ENCODE data around the gene UMODL1.

The UMODL1 gene

DNA sequence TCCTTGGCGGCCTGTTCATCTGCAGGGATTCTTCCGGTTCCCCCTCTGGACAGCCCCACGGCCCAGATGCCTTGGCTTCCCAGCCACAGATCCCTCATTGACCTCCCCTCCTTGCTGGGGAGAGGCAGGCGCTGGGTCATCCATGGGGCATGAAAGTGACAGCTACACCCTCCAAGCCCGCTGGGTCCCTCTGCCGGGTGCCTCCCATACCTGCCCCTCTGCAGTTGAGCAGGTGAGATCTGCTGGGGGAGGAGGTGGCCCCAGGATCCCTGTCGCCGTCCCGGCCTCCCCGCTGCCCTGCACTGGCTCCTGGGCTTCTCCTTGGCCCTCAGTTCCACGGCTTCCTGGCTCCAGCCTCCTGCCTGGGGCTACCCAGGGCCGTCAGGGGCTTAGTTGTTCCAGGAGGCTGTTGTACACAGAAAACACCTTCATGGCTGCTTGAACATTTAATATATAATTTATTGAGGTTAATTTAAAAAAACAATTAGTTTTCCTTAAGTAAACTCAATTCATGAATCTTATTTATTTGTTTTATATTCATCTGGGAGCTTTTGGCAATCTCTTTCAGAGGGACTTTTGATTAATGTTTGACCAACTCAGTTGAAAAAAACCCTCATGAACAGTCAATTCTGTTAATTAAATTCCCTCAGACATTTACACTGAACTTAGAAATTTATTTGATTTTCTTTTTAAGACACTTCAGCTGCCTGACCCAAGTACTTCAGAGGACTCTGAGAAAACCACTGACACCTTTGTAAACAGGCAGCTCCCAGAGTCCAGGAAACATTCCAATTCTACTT is 80.2 kb downstream of the UMODL1 start:
- no peak overlapping the region for H3K9ac ChIP-seq
- H2AFZ ChIP-seq = no peak overlapping the region
- TF ChIP-seq, protein P1, sequence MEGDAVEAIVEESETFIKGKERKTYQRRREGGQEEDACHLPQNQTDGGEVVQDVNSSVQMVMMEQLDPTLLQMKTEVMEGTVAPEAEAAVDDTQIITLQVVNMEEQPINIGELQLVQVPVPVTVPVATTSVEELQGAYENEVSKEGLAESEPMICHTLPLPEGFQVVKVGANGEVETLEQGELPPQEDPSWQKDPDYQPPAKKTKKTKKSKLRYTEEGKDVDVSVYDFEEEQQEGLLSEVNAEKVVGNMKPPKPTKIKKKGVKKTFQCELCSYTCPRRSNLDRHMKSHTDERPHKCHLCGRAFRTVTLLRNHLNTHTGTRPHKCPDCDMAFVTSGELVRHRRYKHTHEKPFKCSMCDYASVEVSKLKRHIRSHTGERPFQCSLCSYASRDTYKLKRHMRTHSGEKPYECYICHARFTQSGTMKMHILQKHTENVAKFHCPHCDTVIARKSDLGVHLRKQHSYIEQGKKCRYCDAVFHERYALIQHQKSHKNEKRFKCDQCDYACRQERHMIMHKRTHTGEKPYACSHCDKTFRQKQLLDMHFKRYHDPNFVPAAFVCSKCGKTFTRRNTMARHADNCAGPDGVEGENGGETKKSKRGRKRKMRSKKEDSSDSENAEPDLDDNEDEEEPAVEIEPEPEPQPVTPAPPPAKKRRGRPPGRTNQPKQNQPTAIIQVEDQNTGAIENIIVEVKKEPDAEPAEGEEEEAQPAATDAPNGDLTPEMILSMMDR (IDR thresholded peaks at IDR 0.05) = no peak
- no peak overlapping the region for H3K27ac ChIP-seq
- H3K4me2 ChIP-seq (ENCODE audit: low read length) = no peak overlapping the region
- H3K4me3 ChIP-seq (ENCODE audit: low read depth, low read length) = no peak overlapping the region
- no peaks in the 10 kb centered on the region for H3K27me3 ChIP-seq (ENCODE audit: control insufficient read depth, insufficient read depth, low read length)
- no peaks in the 10 kb centered on the region for H3K36me3 ChIP-seq (ENCODE audit: control insufficient read depth, insufficient read depth, low read length)
- H3K79me2 ChIP-seq = no peaks in the 10 kb centered on the region
- H3K9me3 ChIP-seq (ENCODE audit: control insufficient read depth, low read length) = no peaks in the 10 kb centered on the region
- no peaks in the 10 kb centered on the region for H3K4me1 ChIP-seq

- H2AFZ ChIP-seq = no peak overlapping the region
- H3K9me3 ChIP-seq (ENCODE audit: control insufficient read depth, low read length) = no peaks in the 10 kb centered on the region
- no peak overlapping the region for H3K4me3 ChIP-seq (ENCODE audit: low read depth, low read length)
- no peaks in the 10 kb centered on the region for H3K36me3 ChIP-seq (ENCODE audit: control insufficient read depth, insufficient read depth, low read length)
- no peaks in the 10 kb centered on the region for H3K27me3 ChIP-seq (ENCODE audit: control insufficient read depth, insufficient read depth, low read length)
- TF ChIP-seq, protein P1 (IDR thresholded peaks at IDR 0.05) = no peak
- H3K4me1 ChIP-seq = no peaks in the 10 kb centered on the region
- H3K27ac ChIP-seq = no peak overlapping the region
- H3K4me2 ChIP-seq (ENCODE audit: low read length) = no peak overlapping the region
- H3K9ac ChIP-seq = no peak overlapping the region
- H3K79me2 ChIP-seq = no peaks in the 10 kb centered on the region
Measured at GRCh38 chr21:42151948-42152220, 80.8 kb downstream of the UMODL1 start.

DNA sequence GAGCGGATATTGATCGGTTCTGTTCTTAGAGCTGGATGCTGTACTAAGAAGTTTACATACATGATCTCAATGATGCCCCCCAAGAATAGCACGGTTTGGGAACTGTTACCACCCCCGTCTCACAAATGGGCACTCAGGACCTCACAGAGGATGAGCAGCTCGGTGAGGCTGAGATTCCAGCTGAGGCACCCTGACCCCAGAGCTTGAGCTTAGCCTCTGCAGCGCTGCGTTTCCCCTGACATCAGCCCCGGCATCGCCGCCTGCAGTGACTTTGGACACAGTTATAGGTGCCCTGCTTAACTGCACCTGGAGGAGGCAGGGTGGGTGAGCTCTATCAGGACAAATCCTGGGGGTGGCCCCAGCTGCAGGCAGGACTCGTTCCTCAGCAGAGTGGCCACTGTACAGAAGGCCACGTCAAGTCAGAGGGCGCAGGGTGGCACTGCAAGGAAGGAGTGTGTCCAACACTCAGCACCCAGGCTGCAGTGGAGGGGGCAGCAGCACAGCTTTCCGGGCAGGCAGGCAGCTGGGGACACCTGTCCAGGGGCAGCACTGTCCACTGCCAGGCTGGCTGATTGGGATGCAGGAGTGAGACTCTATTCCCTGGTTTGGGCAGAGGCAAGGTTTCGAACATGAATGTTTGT is 82.0 kb downstream of the UMODL1 start:
- no peak overlapping the region for H3K27ac ChIP-seq
- no peaks in the 10 kb centered on the region for H3K79me2 ChIP-seq
- H2AFZ ChIP-seq = no peak overlapping the region
- no peak overlapping the region for H3K9ac ChIP-seq
- TF ChIP-seq, protein P1 (IDR thresholded peaks at IDR 0.05) = no peak
- no peak overlapping the region for H3K4me2 ChIP-seq (ENCODE audit: low read length)
- H3K4me3 ChIP-seq (ENCODE audit: low read depth, low read length) = no peak overlapping the region
- H3K4me1 ChIP-seq = no peaks in the 10 kb centered on the region
- no peaks in the 10 kb centered on the region for H3K9me3 ChIP-seq (ENCODE audit: control insufficient read depth, low read length)
- H3K27me3 ChIP-seq (ENCODE audit: control insufficient read depth, insufficient read depth, low read length) = no peaks in the 10 kb centered on the region
- H3K36me3 ChIP-seq (ENCODE audit: control insufficient read depth, insufficient read depth, low read length) = no peaks in the 10 kb centered on the region

GRCh38 chr21:42153746-42154145 is 82.6 kb downstream of the UMODL1 start:
- Histone ChIP-seq H3K36me3 (ENCODE audit: control insufficient read depth, insufficient read depth, low read length) (no peaks in the 10 kb centered on the region), H3K4me3 (ENCODE audit: low read depth, low read length) (no peak overlapping the region), H3K27ac (no peak overlapping the region), H3K9ac (no peak overlapping the region), H3K4me1 (no peaks in the 10 kb centered on the region), H3K4me2 (ENCODE audit: low read length) (no peak overlapping the region), H3K9me3 (ENCODE audit: control insufficient read depth, low read length) (no peaks in the 10 kb centered on the region), H2AFZ (no peak overlapping the region), H3K79me2 (no peaks in the 10 kb centered on the region), H3K27me3 (ENCODE audit: control insufficient read depth, insufficient read depth, low read length) (no peaks in the 10 kb centered on the region)
- TF ChIP-seq, protein P1 (IDR thresholded peaks at IDR 0.05) = no peak

All from parathyroid adenoma (tissue), 2 donors.